Colonic mucosa (tissue), 4 donors: Measurements from ENCODE around the gene POLR3H. TPM values are rescaled to one million over a fixed set of nuclear protein-coding genes. Genes with fewer than 3 reads are reported as not detected.

Experiments used
- DNase-seq: peaks from one replicate; pipeline ENCODE4 v3.0.0-alpha.2; 2020
- H3K27ac ChIP-seq: fragments of 200-600 bp; one replicate; pipeline ENCODE4 v1.8.0; 2021
- H3K27me3 ChIP-seq: fragments of 200-600 bp; one replicate; pipeline ENCODE4 v1.8.0; 2021
- H3K36me3 ChIP-seq: fragments of 200-600 bp; one replicate; pipeline ENCODE4 v1.8.0; 2021
- H3K4me1 ChIP-seq: fragments of 200-600 bp; one replicate; pipeline ENCODE4 v1.8.0; 2021; ENCODE audit warnings: mild to moderate bottlenecking
- H3K4me3 ChIP-seq: fragments of 200-600 bp; one replicate; pipeline ENCODE4 v1.8.0; 2021
- H3K9ac ChIP-seq, 2 donors: one replicate each; pipeline ENCODE4 v1.7.0; 2013; ENCODE audit warnings: control low read depth in 2 of 2, low read depth in 2 of 2, low read length in 2 of 2
- H3K9me3 ChIP-seq: fragments of 200-600 bp; one replicate; pipeline ENCODE4 v1.8.0; 2021
- intact Hi-C: fragments of 100-400 bp; cut with DNase I; formaldehyde crosslinking; loops from one replicate; pipeline ENCODE4 v1.14.1; 2022
- total RNA-seq, 2 donors: library from RNA; stranded (reverse); fragmentation: NEBNext Ultra II Directional in 1 of 2; extraction: Animal tissue kit (Norgen Biotek cat#: 25700) in 1 of 2; gene quantifications; one replicate each; pipeline ENCODE4 v1.2.1, GENCODE V29; 2021
- TF ChIP-seq, protein P1 (sequence below): fragments of 200-600 bp; IDR thresholded peaks from one replicate; pipeline ENCODE4 v1.8.0; 2022; ENCODE audit warnings: antibody characterized with exemption, mild to moderate bottlenecking
- donor health status: healthy.
- donor health status: DM: no; HTN: no; CAD: no.
- donor health status: DM: no; HTN: no; CAD: no.

Gene POLR3H
- total RNA-seq, 2 donors from 2014 or later = 9.2 to 20.0 TPM

GRCh38 chr22:41584881-41585280 lies 40.6 kb upstream of the POLR3H start:
- TF ChIP-seq, protein P1, sequence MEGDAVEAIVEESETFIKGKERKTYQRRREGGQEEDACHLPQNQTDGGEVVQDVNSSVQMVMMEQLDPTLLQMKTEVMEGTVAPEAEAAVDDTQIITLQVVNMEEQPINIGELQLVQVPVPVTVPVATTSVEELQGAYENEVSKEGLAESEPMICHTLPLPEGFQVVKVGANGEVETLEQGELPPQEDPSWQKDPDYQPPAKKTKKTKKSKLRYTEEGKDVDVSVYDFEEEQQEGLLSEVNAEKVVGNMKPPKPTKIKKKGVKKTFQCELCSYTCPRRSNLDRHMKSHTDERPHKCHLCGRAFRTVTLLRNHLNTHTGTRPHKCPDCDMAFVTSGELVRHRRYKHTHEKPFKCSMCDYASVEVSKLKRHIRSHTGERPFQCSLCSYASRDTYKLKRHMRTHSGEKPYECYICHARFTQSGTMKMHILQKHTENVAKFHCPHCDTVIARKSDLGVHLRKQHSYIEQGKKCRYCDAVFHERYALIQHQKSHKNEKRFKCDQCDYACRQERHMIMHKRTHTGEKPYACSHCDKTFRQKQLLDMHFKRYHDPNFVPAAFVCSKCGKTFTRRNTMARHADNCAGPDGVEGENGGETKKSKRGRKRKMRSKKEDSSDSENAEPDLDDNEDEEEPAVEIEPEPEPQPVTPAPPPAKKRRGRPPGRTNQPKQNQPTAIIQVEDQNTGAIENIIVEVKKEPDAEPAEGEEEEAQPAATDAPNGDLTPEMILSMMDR = no peak
- Histone ChIP-seq H3K4me3 (no peak overlapping the region), H3K9me3 (no peaks in the 10 kb centered on the region), H3K36me3 (no peaks in the 10 kb centered on the region), H3K9ac (no peak overlapping the region), H3K27ac (no peak overlapping the region), H3K27me3 (no peaks in the 10 kb centered on the region), H3K4me1 (peaks cover 8% of the 10 kb centered on the region)
- intact Hi-C loops = no loop called here
- no peak for DNase-seq

- no peak overlapping the region for H3K27ac ChIP-seq
- no peaks in the 10 kb centered on the region for H3K36me3 ChIP-seq
- no peaks in the 10 kb centered on the region for H3K27me3 ChIP-seq
- DNase-seq = no peak
- intact Hi-C loops = no loop called here
- no peak overlapping the region for H3K4me3 ChIP-seq
- TF ChIP-seq, protein P1 = no peak
- no peaks in the 10 kb centered on the region for H3K4me1 ChIP-seq
- no peaks in the 10 kb centered on the region for H3K9me3 ChIP-seq
- H3K9ac ChIP-seq = no peak overlapping the region
These were observed 38.4 kb upstream of the POLR3H start for GRCh38 chr22:41582694-41583093.

- no peak overlapping the region for H3K9ac ChIP-seq
These were observed 35.7 kb upstream of the POLR3H start for GRCh38 chr22:41579997-41580355.

DNA sequence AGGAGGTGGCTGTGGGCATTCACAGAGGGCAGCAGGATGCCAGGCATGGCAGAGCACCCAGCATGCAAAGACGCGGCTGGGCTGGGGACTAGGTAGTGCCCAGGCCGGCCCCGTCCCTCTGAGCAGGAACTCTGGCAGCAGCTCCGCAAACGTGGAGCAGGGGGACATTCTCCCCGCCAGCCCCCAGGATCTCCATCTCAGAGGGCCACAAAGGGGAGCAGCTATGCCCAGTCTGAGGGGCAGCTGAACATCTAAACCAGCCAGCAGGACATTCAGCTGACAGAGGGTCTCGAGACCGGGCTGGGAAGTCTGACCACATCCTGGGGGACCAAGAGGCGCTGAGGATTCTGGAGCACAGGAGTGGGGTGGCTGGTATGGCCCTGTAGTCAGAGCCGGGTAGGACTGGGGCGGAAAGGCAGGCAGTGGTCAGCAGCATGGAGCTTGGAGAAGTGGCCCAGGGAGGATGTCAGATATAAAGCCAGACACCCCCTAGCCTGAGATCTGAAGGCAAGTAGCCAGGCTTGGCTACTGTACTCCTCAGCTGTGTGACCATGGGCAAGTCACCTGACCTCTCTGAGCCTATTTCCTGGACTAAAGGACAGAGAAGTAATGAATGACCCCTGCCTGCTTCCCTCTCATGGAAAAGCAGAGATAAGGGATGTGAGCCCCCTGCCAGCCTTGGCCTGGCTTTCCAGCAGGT lies 35.2 kb upstream of the POLR3H start:
- intact Hi-C loops = no loop called here
- H3K4me1 ChIP-seq = no peaks in the 10 kb centered on the region
- no peak overlapping the region for H3K4me3 ChIP-seq
- no peaks in the 10 kb centered on the region for H3K27me3 ChIP-seq
- no peaks in the 10 kb centered on the region for H3K9me3 ChIP-seq
- no peaks in the 10 kb centered on the region for H3K36me3 ChIP-seq
- DNase-seq = no peak
- TF ChIP-seq, protein P1 = no peak
- H3K27ac ChIP-seq = no peak overlapping the region
- no peak overlapping the region for H3K9ac ChIP-seq

More at GRCh38 chr22:41579997-41580355, 35.7 kb upstream of the POLR3H start:
- no peaks in the 10 kb centered on the region for H3K36me3 ChIP-seq
- TF ChIP-seq, protein P1 = no peak
- no peaks in the 10 kb centered on the region for H3K9me3 ChIP-seq
- DNase-seq = no peak
- H3K27me3 ChIP-seq = no peaks in the 10 kb centered on the region
- no peak overlapping the region for H3K27ac ChIP-seq
- no peaks in the 10 kb centered on the region for H3K4me1 ChIP-seq
- intact Hi-C loops = no loop called here
- H3K4me3 ChIP-seq = no peak overlapping the region

DNA sequence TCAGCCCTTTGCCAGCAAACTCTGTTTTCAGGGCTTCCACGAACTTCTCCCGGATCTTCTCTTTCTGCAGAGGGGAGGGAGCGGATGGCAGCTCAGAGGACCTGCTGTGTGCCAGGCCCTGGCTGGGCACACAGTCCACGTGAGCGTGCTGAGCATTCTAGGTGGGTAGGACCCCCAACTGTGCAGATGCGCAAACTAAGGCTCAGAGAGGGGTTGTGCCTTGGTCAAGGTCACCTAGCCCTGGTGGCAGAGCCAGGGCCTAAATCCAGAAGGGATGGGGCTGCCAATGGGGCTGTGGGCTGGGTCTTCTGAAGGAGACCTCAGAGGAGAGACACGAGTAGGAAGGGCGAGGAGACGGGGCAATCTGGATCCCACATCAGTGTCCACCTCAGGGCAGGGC lies 34.5 kb upstream of the POLR3H start:
- H3K9me3 ChIP-seq = no peaks in the 10 kb centered on the region
- no peak for DNase-seq
- no peaks in the 10 kb centered on the region for H3K36me3 ChIP-seq
- TF ChIP-seq, protein P1 = no peak
- H3K4me3 ChIP-seq = no peak overlapping the region
- no peak overlapping the region for H3K9ac ChIP-seq
- H3K27ac ChIP-seq = no peak overlapping the region
- H3K4me1 ChIP-seq = no peaks in the 10 kb centered on the region
- no peaks in the 10 kb centered on the region for H3K27me3 ChIP-seq
- intact Hi-C loops = no loop called here
